Tibial artery (tissue), 4 donors: ENCODE results near the gene RERG.

Experiments used
- DNase-seq, 2 donors: peaks; one replicate each; pipeline ENCODE4 v3.0.0-alpha.2; 2019
- H3K27ac ChIP-seq, 2 donors: fragments of 200-600 bp; sonication (generic) in 1 of 2; 1 replicate in 1 of 2; 2 replicates in 1 of 2; pipeline ENCODE4 v1.5.1; 2018 to 2019; ENCODE audit warnings: mild to moderate bottlenecking in 1 of 2
- H3K27me3 ChIP-seq, 2 donors: fragments of 200-600 bp; sonication (generic) in 1 of 2; one replicate each; pipeline versions ENCODE4 v1.5.1 to v1.6.0; 2016 to 2019
- H3K36me3 ChIP-seq, 3 donors: fragments of 200-600 bp; sonication (generic) in 2 of 3; one replicate each; pipeline ENCODE4 v1.5.1; 2016 to 2019; ENCODE audit warnings: mild to moderate bottlenecking in 2 of 3
- H3K4me1 ChIP-seq, 4 donors: fragments of 200-600 bp; sonication (generic) in 2 of 4; 1 replicate in 3 of 4; 2 replicates in 1 of 4; pipeline ENCODE4 v1.5.1; 2016 to 2019
- H3K4me3 ChIP-seq, 2 donors: fragments of 200-600 bp; sonication (generic) in 1 of 2; 1 replicate in 1 of 2; 2 replicates in 1 of 2; pipeline ENCODE4 v1.5.1; 2018 to 2019; ENCODE audit warnings: mild to moderate bottlenecking in 2 of 2
- H3K9me3 ChIP-seq, 3 donors: fragments of 200-600 bp; sonication (generic) in 1 of 3; one replicate each; pipeline ENCODE4 v1.5.1; 2016 to 2019
- intact Hi-C: fragments of 100-400 bp; cut with DNase I; formaldehyde crosslinking; loops from one replicate; pipeline ENCODE4 v1.15.0; 2023; ENCODE audit warnings: low total_unique reads
- TF ChIP-seq, protein P1 (sequence below), 2 experiments: fragments of 200-600 bp in 1 of 2; fragments of 450-650 bp in 1 of 2; IDR thresholded peaks; one replicate each; pipeline ENCODE4 v1.5.1; 2017 to 2019; ENCODE audit warnings: antibody characterized with exemption in 2 of 2, mild to moderate bottlenecking in 1 of 2, moderate library complexity in 1 of 2

The RERG gene, protein sequence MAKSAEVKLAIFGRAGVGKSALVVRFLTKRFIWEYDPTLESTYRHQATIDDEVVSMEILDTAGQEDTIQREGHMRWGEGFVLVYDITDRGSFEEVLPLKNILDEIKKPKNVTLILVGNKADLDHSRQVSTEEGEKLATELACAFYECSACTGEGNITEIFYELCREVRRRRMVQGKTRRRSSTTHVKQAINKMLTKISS

DNA sequence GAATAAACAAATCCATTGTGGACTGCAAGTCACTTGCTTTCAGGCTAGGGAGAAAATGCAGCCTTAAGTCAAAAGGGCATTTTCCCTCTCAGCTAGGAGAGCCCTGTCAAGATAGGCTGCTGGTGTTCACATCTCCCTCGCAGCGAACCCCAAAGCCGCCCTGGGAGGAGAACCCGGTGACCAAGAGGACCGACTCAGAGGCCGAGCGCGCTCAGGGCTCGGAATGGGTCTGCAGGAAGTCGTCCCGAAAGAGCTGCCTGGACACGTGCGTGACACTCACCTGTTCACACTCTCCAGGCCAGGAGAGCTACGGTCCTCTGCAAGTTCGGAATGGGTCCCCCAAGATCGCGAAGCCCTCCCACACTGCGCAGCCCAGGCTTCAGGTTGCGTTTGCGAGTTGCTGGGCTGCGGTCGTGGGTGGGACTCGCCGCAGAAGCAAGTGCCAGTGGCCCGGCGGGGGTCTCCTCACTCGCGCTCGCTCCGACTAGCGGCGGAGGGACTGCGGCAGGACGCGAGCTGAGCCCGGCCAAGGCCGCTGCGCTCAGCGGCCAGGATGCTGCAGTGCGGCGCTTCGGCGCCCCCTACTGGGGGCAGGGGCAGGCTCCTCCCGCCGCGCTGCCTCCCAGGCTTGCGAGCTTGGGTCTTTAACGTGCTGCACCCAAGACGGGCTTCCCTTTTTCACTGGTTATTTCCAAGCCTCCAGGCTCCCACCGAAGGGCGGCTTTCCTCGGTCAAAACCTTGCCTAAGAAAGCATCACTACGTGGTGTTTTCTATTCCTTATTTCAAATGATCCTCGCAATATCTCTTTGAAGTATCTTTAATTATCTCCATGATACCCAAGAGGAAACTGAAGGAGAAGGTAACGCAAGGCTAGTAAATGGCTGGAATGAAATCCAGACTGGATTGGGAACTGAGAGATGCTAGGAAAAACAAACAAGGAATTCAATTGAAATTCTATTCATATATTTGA lies at the start of gene RERG:
Gene RERG (minus strand): TSS at position 503 of the 971 bp plus-strand sequence. CDS start 3,928 bp downstream, outside the sequence.
- TF ChIP-seq, protein P1, sequence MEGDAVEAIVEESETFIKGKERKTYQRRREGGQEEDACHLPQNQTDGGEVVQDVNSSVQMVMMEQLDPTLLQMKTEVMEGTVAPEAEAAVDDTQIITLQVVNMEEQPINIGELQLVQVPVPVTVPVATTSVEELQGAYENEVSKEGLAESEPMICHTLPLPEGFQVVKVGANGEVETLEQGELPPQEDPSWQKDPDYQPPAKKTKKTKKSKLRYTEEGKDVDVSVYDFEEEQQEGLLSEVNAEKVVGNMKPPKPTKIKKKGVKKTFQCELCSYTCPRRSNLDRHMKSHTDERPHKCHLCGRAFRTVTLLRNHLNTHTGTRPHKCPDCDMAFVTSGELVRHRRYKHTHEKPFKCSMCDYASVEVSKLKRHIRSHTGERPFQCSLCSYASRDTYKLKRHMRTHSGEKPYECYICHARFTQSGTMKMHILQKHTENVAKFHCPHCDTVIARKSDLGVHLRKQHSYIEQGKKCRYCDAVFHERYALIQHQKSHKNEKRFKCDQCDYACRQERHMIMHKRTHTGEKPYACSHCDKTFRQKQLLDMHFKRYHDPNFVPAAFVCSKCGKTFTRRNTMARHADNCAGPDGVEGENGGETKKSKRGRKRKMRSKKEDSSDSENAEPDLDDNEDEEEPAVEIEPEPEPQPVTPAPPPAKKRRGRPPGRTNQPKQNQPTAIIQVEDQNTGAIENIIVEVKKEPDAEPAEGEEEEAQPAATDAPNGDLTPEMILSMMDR (IDR thresholded peaks at IDR 0.05): peak; percentile 99
- peak; percentile 74 to 92 for DNase-seq
- Histone ChIP-seq H3K36me3 (no peaks in the 10 kb centered on the region), H3K27ac (peak within 1 kb of the TSS; percentile 90 to 93), H3K4me3 (peak within 1 kb of the TSS; percentile 66 to 75), H3K4me1 (peaks cover 0 to 49% (median 20%) of the 10 kb centered on the region in 4 donors), H3K9me3 (no peaks in the 10 kb centered on the region), H3K27me3 (no peaks in the 10 kb centered on the region)
- intact Hi-C loops: loop anchor here (5.0 kb wide), 1 partner anchor 219 kb away; no protein-coding TSS in a partner anchor

DNA sequence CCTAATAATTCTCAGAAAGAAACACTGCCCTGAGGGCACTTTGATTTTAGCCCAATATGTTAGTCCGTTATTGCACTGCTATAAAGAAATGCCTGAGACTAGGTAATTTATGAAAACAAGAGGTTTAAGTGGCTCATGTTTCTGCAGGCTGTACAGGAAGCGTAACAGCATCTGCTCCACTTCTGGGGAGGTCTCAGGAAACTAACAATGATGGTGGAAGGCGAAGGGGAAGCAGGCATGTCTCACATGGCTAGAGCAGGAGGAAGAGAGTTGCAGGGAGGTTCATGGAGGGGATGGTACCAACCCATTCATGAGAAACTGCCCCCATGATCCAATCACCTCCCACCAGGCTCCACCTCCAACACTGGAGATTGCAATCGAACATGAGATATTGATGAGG lies 49.4 kb upstream of the RERG start:
- intact Hi-C loops: no loop called here
- TF ChIP-seq, protein P1 (IDR thresholded peaks at IDR 0.05): no peak
- no peaks in the 10 kb centered on the region for H3K9me3 ChIP-seq
- H3K36me3 ChIP-seq: no peaks in the 10 kb centered on the region
- peaks cover 0 to 21% (median 6%) of the 10 kb centered on the region in 4 donors for H3K4me1 ChIP-seq
- H3K27ac ChIP-seq: no peak overlapping the region
- H3K4me3 ChIP-seq: no peak overlapping the region
- no peaks in the 10 kb centered on the region for H3K27me3 ChIP-seq
- DNase-seq: no peak

DNA sequence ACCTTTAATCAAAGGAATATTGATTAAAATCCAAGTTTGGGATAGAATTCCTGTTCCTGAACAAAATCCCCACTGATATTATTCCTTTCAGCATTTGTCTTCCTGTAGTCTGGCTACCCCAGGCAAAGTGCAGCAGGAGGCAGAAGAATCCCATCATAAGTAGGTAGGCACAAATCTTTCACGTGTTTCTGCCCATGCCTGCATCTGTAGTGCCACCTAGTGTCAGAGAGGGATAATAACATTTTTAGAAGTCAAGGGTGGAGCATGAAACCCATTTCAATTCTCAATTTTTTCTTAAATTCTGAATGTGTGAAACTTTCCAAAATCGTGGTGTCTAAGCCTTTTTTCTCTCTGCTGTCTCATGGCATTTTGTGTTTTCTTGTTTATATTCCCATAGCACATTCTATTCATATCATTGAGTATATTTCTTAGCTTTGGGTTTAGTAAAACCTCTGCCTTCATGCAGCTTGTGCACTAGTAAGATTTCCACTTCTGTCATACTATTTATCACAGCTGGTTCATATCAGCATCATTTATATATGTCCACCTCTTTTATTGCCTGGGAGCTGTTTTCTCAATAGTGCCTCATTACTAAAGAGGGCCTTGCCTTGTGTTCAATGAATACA lies 47.8 kb upstream of the RERG start:
- TF ChIP-seq, protein P1 (IDR thresholded peaks at IDR 0.05): peak; percentile 84 to 89

DNA sequence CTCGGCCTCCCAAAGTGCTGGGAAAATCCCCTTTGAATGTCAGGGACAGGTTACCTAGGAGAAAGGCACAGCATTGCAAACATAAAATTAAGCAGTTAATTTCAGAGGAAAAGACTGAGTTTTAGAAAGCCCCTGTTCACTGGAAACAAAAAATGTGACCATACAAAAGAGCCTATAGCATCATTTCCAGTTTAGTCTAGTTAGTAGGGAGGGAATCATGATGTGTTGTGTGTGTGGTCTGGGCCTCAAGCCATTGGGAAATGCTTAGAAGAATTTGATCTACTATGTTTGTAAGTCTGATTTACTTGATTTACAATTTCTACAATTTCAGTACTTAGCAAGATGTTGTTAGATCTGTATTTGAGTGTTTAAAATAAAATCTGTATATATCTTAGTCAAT lies 47.1 kb upstream of the RERG start:
- no peaks in the 10 kb centered on the region for H3K9me3 ChIP-seq
- no peak overlapping the region for H3K27ac ChIP-seq
- no peaks in the 10 kb centered on the region for H3K36me3 ChIP-seq
- intact Hi-C loops: loop anchor here (5.0 kb wide), 1 partner anchor 36 kb away; no protein-coding TSS in a partner anchor
- H3K4me1 ChIP-seq: no peaks in the 10 kb centered on the region
- TF ChIP-seq, protein P1 (IDR thresholded peaks at IDR 0.05): no peak
- no peak for DNase-seq
- H3K4me3 ChIP-seq: no peak overlapping the region
- no peaks in the 10 kb centered on the region for H3K27me3 ChIP-seq

More for the DNA sequence above, 47.8 kb upstream of the RERG start:
- H3K4me1 ChIP-seq: peaks cover 0 to 5% (median under 1%) of the 10 kb centered on the region in 4 donors
- intact Hi-C loops: loop anchor here (5.0 kb wide), 1 partner anchor 37 kb away; no protein-coding TSS in a partner anchor
- H3K27ac ChIP-seq: no peak overlapping the region
- no peaks in the 10 kb centered on the region for H3K27me3 ChIP-seq
- no peaks in the 10 kb centered on the region for H3K9me3 ChIP-seq
- no peak for DNase-seq
- H3K36me3 ChIP-seq: no peaks in the 10 kb centered on the region
- H3K4me3 ChIP-seq: no peak overlapping the region

DNA sequence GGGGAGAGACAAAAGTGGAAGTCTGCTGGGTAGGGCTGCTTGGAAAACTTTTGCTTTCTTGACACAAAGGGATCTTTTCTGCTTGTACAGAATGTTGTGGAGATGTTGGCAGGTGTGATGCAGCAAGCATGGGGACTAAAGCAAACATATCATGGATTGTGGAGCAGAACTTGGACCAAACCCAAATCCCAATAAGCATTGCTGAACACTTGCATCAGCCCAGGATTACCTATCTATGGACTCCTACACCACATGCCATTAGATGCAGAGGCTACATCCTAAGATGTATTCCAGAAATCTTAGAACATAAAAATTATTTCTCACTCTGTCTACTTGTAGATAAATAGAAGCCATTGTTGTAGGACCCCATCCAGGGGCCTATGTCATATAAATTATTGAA lies 44.7 kb upstream of the RERG start:
- DNase-seq: no peak
- intact Hi-C loops: loop anchor here (5.0 kb wide), 1 partner anchor 34 kb away; no protein-coding TSS in a partner anchor
- no peaks in the 10 kb centered on the region for H3K9me3 ChIP-seq
- no peaks in the 10 kb centered on the region for H3K27me3 ChIP-seq
- TF ChIP-seq, protein P1 (IDR thresholded peaks at IDR 0.05): no peak
- no peaks in the 10 kb centered on the region for H3K4me1 ChIP-seq
- no peaks in the 10 kb centered on the region for H3K36me3 ChIP-seq
- no peak overlapping the region for H3K4me3 ChIP-seq
- no peak overlapping the region for H3K27ac ChIP-seq
